ENCODE measurements around the gene HERC2.

DNA sequence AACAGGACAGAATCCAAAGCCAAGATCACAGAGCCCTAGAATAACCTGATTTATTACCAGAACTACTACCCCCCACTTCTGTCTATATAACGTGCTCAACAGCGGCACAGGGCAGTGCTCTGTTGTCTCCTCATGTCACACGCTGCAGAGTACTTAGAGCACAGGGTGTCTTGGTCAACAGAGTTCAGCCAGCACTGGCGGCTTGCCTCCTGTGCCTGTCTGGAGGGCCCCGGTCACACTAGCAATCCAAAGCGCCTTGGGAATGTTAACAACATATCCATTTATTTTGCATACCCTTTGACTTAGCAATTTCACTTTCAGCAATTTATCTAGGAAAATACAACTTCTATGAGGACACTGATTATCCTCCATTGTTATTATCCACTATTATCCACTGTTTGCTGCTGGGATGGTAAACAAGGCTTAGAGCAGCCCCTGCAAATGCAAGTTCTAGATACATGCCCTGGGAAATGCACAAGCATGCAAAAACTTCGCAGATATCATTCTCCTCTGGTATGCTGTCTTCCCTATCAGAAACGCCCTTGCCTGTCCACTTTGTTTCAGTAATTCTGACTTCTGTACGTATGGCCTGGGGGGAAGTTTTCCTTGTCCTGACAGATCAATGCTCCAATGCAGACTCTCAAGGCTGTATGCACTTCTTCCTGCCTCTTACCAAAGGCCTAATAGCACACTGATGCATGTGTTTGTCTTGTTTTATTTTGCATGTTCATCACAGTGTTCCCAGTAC, 136.7 kb downstream of the HERC2 start:
- TF ChIP-seq CTCF (IDR thresholded peaks at IDR 0.05) (no peak), POLR2A (IDR thresholded peaks at IDR 0.05) (no peak), EP300 (IDR thresholded peaks at IDR 0.05) (no peak)

Measured in tibial nerve (tissue), 4 donors.